ENCODE measurements around the gene TCP1.

GRCh38 chr6:159823953-159824352, 34.6 kb upstream of the TCP1 start:
- no peak for TF ChIP-seq POLR2A (IDR thresholded peaks at IDR 0.05; ENCODE audit: low read length)
- TF ChIP-seq GATA1 (IDR thresholded peaks at IDR 0.05; ENCODE audit: low read depth, low read length), result no peak
